H1 (cell line): ENCODE measurements around the gene MVD.

Experiments
- BCL11A ChIP-seq, 2 experiments: IDR thresholded peaks; one replicate each; pipeline ENCODE4 v1.6.1; 2011; ENCODE audit warnings: low read depth in 2 of 2, low read length in 2 of 2, mild to moderate bottlenecking in 2 of 2
- CTCF ChIP-seq, 3 experiments: IDR thresholded peaks; 1 replicate in 2 of 3; 2 replicates in 1 of 3; pipeline versions ENCODE4 v1.5.1 to v1.6.1; 2011; ENCODE audit warnings: low read length in 3 of 3, mild to moderate bottlenecking in 3 of 3, inconsistent platforms in 2 of 3, low read depth in 1 of 3, moderate library complexity in 1 of 3; ENCODE audit not compliant: insufficient read depth in 1 of 3; ENCODE audit errors: control extremely low read depth in 1 of 3
- EP300 ChIP-seq, 2 experiments: IDR thresholded peaks; 1 replicate in 1 of 2; 2 replicates in 1 of 2; pipeline ENCODE4 v1.6.1; 2011 to 2012; ENCODE audit warnings: low read depth in 2 of 2, low read length in 2 of 2, mild to moderate bottlenecking in 2 of 2, borderline replicate concordance in 1 of 2, inconsistent platforms in 1 of 2, moderate library complexity in 1 of 2
- GABPA ChIP-seq: IDR thresholded peaks from 2 replicates; pipeline ENCODE4 v1.6.1; 2011; ENCODE audit warnings: mild to moderate bottlenecking, low read length, moderate library complexity, borderline replicate concordance; ENCODE audit not compliant: insufficient read depth
- HDAC6 ChIP-seq: IDR thresholded peaks from one replicate; pipeline ENCODE4 v1.7.1; 2012; ENCODE audit warnings: low read depth, mild to moderate bottlenecking, inconsistent platforms, low read length, moderate library complexity
- JUND ChIP-seq: IDR thresholded peaks from 2 replicates; pipeline ENCODE4 v1.6.1; 2011; ENCODE audit warnings: mild to moderate bottlenecking, improper control_type of control experiment, low read length
- POLR2AphosphoS5 ChIP-seq: IDR thresholded peaks from 2 replicates; pipeline ENCODE4 v1.6.1; 2011; ENCODE audit warnings: low read depth, low read length
- RFX5 ChIP-seq: IDR thresholded peaks from 2 replicates; pipeline ENCODE4 v1.6.1; 2011; ENCODE audit warnings: low read depth, low read length, improper control_type of control experiment, borderline replicate concordance

- no peak for TF ChIP-seq EP300 (IDR thresholded peaks at IDR 0.05; ENCODE audit: borderline replicate concordance in 1 of 2, low read depth in 2 of 2, low read length in 2 of 2)
- TF ChIP-seq JUND = no peak
- TF ChIP-seq BCL11A (IDR thresholded peaks at IDR 0.05; ENCODE audit: low read depth in 2 of 2, low read length in 2 of 2) = no peak
- no peak for TF ChIP-seq CTCF (IDR thresholded peaks at IDR 0.05; ENCODE audit: control extremely low read depth in 1 of 3, insufficient read depth in 1 of 3, low read depth in 1 of 3, low read length in 3 of 3)
- TF ChIP-seq GABPA = no peak
- no peak for TF ChIP-seq RFX5
- TF ChIP-seq POLR2AphosphoS5 = no peak
- no peak for TF ChIP-seq HDAC6
These were observed 30.7 kb upstream of the MVD start for GRCh38 chr16:88693420-88694177.
